GM12801 (cell line): ENCODE data around the gene GNG13.

ENCODE experiments used
- TF ChIP-seq, protein P1 (sequence below): IDR thresholded peaks from one replicate; pipeline ENCODE4 v1.5.1; 2011; ENCODE audit warnings: control low read depth; ENCODE audit not compliant: insufficient read length; ENCODE audit errors: extremely low read depth

GNG13 gene

DNA sequence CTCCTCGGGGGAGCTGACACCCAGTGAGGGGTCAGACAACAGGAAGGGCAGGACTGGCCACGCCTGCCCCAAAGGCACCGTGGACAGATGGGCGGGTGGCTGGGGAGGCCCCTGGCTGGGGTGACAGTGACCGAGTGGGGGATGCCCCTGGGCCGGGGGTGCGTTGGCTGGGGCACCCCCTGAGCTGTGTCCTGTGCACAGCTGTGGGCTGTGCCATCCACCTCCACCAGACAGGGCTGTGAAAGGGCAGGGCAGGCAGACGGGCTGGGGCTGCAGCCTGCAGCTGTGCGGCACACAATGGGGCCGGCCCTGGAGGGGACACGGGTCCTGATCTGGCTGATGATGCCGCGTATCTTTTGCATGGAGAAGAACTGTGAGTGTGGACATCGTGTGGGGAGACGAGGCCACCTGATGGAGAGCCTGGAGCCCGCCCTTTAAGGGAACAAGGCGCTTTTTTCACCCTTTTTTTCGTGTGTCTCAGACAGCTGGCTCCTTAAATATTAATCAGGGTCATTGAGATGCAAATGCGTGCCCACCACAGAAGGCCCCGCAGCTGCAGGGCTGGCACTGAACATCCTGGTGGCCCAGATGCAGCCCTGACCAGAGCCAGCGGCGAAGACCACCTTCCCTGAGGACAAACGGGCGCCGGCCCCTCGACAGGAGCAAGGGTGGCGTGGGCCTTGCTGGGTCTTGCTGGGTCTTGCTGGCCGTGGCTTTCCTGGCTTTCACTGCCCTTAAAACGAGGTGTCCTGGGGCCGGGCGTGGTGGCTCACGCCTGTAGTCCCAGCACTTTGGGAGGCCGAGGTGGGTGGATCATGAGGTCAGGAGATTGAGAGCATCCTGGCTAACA is 42.4 kb upstream of the GNG13 start:
- TF ChIP-seq, protein P1, sequence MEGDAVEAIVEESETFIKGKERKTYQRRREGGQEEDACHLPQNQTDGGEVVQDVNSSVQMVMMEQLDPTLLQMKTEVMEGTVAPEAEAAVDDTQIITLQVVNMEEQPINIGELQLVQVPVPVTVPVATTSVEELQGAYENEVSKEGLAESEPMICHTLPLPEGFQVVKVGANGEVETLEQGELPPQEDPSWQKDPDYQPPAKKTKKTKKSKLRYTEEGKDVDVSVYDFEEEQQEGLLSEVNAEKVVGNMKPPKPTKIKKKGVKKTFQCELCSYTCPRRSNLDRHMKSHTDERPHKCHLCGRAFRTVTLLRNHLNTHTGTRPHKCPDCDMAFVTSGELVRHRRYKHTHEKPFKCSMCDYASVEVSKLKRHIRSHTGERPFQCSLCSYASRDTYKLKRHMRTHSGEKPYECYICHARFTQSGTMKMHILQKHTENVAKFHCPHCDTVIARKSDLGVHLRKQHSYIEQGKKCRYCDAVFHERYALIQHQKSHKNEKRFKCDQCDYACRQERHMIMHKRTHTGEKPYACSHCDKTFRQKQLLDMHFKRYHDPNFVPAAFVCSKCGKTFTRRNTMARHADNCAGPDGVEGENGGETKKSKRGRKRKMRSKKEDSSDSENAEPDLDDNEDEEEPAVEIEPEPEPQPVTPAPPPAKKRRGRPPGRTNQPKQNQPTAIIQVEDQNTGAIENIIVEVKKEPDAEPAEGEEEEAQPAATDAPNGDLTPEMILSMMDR, result no peak

DNA sequence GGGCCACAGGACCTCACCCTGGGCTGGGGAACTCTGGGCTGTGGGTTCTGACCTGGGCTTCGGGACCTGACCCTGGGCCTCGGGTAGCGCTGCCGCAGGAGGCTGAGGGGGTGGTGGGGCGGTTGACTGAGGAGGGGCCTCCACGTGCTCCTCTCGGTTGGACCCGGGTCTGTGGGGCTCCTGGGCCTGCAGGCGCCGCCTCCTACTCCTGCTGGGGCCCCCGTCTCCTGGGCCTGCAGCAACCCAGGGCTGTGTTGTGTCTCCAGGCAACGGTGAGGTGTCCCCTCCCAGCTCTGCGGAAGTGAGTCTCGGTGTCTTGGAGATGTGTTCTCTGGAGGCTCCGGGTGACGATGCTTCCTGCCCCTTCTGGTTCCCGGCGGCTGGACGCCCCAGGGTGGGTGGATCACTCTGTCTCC is 41.5 kb upstream of the GNG13 start:
- TF ChIP-seq, protein P1, result no peak

DNA sequence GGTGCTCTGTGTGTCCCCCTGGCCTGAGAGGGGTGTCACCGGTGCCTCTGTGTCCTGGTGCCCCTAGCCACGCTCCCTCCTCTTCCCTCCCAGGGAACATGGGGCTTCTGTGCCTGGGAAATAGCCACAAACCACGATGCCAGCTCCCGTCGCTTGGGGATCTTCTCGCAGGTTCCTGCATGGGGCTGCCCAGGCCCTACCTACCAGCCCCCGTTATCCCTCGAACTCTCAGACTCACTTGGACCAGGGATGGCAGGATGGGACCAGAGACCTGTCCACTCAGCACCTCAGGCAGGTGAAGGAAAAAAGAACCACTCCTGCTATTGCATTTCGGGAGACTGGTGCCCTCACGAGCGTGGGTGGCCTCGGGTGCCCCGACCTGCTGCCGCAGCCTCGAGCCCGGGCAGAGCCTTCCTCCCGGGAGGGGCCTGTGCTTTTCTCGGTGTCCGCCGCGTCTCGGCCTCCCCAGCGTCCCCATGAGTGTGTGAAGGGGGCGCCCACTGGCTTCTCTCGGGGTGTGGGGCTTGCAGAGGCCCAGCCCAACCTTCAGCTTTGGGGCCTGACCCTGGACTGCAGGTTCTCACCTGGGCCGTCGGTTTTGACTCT is 41.0 kb upstream of the GNG13 start:
- TF ChIP-seq, protein P1, result no peak

DNA sequence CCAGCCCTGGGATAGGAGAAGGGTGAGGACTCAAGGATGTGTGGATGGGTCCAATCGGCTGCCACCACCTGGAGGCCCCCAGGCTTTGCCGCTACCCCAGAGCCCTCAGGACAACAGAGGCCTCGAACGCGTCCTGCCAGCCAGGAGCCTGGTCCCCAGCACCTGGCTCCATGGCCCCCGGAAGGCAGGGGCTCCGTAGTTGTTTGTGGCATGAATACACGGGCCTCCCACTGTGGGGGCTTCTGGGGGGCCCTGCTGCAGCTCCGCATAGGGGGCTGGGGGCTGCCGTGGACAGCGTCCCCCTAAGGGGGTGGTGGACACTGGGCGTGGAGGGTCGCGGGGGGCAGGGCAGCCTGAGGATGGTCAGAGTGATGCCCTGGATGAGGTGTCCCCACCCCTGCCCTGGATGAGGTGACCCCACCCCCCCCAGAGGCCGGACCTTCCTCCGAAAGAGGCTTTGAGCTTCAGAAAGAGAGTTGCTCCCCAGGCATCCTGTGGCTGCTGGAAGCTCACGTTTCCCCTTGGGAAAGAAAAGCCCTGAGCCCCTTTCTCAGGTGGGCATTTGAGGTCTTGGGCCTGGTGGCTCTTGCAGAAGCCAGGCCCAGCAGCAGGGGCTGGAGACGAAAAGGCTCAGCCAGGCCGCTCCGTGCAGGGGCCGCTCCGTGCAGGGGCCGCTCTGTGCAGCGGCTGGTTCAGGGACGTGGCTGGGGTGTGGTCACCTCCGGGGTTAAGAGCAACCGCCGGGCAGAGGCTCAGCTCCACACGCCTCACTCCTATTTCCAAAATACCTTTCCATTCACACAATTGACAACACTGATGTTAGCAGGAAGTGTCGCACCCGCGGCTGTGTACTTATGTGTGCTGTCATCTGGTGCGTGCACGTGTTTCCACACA is 40.3 kb upstream of the GNG13 start:
- TF ChIP-seq, protein P1, result no peak

DNA sequence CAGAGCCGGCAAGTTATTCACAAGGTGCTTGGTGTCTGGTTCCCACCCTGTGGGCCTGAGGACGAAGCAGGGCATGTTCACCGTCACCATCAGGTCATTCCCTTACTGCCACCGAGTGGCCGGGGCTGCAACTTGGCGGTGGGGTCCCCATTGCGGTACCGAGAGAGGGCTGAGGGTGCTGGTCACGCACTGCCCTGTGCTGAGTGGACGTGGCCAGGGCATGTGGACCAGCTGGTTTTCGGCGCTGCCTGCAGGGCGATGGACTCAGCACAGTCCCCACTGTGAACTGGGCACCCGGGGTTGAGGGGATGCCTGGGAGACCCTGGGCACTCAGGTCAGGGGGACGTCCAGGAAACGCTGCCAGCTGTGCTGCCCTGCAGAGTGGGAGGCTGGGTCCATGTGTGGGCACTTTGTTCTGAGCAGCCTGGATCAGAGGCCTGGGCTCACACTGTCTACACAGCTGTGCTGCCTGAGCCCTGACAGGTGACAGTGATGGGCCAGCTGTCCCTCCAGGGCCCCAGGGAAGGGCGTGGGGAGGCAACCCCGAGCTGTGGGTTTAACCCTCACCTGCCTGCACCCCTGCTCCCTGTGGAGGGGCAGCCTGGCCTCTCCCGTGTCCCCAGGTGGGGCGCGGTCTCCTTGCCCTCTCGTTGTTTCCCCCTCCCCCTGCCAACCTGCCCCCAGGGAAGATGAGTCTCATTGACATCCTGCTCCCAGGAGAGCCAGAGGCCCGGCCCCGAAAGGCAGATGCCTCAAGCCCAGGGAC is 39.3 kb upstream of the GNG13 start:
- TF ChIP-seq, protein P1, result no peak

DNA sequence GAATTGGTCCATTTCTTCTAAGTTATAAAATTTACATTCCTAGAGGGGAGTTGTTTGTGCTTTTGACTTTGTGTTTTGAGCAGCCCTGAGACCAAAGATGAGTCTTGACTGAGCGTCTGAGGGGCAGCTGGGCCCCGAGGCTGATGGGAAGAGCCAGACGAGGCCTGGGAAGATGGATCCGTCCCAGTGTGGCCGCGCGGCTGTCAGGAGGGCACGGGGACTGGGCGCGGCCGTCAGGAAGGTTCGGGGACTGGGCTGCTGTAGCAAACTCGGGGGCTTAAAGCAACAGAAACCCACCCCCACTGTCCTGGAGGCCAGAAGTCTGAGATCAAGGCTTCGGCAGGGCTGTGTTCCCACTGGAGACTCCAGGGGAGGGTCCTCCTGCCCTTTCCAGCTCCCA is 38.2 kb upstream of the GNG13 start:
- TF ChIP-seq, protein P1, result no peak
